HuH-7.5 (cell line): ENCODE measurements around the gene RFNG.

Experiments
- DNase-seq: peaks from one replicate; pipeline ENCODE4 v3.0.0; 2011; ENCODE audit warnings: low spot score

RFNG gene

DNA sequence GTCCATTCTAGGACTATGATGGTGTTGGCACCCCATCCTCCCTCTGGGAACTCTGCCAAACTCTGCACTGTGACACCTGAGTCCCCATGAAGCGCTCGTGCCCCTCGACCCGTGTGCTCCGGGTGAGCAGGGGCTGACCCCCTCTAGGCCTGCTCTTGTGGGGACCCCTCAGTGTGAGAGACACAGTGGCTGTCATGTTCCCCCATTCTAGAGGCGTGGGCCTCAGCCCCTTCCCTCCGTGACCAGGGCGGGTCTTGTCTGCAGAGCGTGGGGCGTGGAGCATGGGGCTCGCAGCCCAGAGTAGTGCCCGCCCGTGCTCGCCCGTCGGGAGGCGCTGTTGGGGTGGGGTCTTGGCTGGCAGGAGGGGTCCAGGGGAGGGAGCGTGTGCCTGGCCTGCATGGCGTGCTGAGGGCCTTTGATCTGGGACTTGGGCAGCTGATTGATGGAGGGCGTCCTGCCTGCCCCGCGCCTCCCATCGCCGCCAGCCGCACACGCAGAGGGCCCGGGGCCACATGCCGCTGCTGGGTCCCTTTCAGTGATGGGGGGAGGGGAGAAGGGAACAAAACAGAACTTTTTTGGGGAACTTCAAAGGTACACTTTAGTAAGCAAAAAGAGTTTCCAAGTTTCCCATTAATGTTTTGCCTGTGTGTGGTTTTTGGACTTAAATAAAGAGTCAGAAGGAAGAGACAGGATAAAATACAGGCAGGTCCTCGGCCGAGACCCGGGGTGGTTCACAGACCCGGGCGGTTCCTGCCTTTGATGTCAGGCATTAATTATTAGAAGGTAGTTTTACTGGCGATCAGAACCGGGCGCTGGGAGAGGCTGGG is 51.4 kb downstream of the RFNG start:
- DNase-seq, result no peak

DNA sequence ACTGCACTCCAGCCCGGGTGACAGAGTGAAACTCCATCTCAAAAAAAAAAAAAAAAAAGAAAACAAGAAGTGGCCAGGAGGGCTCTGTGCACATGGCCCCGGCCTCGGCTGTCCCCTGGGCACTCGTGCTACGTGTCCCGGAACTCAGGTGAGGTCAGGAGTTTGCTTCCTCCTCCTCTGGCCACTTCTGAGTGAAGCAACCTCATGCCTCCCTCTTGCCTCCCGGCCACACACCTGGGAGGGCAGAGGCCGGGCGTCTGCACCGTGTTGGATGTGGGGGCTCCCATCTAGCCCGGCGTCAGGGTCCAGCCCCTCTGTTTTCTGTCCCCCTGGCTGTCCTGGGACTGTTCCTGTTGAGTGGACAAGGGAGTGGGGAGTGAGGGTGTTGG is 52.0 kb downstream of the RFNG start:
- no peak for DNase-seq

DNA sequence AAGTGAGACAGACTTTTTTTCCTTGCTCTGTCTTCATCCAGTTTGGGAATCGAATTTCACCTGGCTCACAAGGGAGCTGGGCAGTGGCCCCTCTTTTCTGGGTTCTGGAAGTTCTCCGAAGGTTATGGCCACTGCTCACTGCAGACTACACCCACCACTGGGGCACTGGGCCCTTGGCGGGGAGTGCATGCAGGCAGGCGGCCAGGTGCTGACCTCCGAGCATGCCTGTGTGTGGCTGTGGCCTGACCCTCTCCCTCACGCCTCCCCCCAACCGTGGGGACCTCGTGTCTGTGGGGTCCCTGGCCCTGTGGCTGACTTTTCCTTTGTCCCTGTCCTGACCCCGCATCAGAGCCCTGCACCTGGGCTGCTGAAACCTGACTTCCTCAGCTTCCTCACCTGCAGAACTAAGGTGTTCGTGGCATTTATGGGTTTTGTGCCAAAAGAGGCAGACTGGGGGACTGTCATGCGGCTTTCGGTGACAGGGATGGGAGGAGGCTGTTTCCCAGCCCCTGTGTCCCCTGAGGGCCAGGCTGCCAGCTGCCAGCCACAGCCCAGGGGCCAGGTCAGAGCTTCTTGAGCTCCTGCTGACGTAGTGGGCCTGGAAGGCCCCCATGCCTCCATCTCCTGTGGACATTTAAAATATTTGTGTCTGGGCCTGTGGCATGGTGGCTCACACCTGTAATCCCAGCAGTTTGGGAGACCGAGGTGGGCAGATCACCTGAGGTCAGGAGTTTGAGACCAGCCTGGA is 52.7 kb downstream of the RFNG start:
- DNase-seq, result no peak

DNA sequence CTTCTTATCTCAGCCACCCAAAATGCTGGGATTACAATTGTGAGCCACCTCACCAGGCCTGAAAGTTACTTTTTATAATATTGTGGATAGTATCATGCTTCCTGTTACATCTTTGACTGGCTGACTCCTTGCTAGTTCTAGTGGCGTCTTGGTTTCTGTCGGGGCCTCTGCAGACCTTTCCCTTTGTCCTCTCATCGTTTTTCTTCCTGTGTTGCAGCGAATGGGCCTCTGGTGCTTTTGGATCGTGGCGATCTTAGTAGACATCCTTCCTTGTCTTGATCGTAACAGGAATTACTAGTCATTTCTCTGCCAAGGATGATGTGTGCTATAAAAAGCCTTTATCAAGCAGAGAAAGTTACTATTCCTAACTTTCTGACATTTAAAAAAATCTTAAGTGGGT is 53.4 kb downstream of the RFNG start:
- no peak for DNase-seq
